Measurements from ENCODE around the gene TRIM9.

The TRIM9 gene

DNA sequence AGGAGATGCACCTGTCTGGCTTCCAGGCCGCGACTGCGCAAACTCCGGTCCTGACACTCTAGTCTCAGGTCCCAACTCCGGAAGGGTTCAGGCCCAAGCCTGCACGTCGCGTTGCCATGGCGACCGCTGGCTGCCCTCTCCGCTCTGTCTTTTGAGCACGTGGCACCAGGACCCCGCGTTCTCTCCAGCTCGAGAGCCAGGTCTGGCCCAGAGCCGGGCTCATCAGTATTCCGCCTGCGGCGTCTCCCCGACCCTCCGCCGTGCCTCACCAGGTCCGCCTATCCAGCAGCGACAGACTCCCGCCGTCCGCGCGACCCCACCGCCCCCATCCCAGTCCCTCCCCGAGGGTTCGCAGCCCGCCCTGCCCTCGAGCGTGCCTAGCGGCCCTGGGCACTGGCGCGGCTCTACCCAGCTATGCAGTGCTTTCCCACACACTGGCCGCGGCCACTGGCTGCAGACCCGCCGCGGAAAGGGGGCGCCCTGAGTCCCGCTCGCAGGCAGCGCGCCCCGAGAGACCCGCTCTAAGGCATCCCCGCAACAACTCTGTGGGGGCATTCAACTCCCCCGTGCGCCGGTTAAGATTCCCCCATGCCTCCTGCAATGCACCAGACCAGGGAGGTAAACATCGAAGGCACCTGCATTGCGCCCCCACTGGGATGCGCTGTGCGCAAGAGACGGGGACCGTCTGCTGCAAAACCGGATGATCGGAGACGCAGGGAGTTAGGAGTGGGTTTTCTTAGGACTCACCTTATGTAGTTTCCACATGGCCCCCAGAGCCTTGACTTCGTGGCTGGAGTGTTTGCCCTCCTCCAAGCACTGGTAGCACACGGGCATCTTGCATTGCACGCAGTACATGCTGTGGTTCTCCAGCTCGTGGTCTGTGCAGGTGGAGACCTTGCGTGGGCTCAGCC, 1.3 kb downstream of the TRIM9 start:
- Histone ChIP-seq H3K4me3 (ENCODE audit: low read length) (peak overlapping the region; percentile 80), H3K9me3 (ENCODE audit: insufficient read depth, low read length) (no peaks in the 10 kb centered on the region), H3K4me1 (ENCODE audit: low read length) (peaks cover 14% of the 10 kb centered on the region), H3K9ac (ENCODE audit: low read length) (no peak overlapping the region), H3K36me3 (replicated peaks; ENCODE audit: low read depth, low read length) (no peaks in the 10 kb centered on the region), H4K20me1 (ENCODE audit: insufficient read depth, low read length) (no peaks in the 10 kb centered on the region), H3K4me2 (ENCODE audit: low read length) (peak overlapping the region; percentile 88), H3K27me3 (ENCODE audit: low read depth, low read length) (peaks cover 9% of the 10 kb centered on the region; the same call in 1 of the 2 replicates), H3K27ac (ENCODE audit: low read length) (no peak overlapping the region), H2AFZ (ENCODE audit: low read depth, low read length) (peak overlapping the region; percentile 72), H3K79me2 (ENCODE audit: low read length) (no peaks in the 10 kb centered on the region)
- TF ChIP-seq, protein P1, sequence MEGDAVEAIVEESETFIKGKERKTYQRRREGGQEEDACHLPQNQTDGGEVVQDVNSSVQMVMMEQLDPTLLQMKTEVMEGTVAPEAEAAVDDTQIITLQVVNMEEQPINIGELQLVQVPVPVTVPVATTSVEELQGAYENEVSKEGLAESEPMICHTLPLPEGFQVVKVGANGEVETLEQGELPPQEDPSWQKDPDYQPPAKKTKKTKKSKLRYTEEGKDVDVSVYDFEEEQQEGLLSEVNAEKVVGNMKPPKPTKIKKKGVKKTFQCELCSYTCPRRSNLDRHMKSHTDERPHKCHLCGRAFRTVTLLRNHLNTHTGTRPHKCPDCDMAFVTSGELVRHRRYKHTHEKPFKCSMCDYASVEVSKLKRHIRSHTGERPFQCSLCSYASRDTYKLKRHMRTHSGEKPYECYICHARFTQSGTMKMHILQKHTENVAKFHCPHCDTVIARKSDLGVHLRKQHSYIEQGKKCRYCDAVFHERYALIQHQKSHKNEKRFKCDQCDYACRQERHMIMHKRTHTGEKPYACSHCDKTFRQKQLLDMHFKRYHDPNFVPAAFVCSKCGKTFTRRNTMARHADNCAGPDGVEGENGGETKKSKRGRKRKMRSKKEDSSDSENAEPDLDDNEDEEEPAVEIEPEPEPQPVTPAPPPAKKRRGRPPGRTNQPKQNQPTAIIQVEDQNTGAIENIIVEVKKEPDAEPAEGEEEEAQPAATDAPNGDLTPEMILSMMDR (IDR thresholded peaks at IDR 0.05; ENCODE audit: low read depth, low read length): peak; percentile 28
- TF ChIP-seq EZH2phosphoT487 (IDR thresholded peaks at IDR 0.05; ENCODE audit: low read depth): no peak

DNA sequence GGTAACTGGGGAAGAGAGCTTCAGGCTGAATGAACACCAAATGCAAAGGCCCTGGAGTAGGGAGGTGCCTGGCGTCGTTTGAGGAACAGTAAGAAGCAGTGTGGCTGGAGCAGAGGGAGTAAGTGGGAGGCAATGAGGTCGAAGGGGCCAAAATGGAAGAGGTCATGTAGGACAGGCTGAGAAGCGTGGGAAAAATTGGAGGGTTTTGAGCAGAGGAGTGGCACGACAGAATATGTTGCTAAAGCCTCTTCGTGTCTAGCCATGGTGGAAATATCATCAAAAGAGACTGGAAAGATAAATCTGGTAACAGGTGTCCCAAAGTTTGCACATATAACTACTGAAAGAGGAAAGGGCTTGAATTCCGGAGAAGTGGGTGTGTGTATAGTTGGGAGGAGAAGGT, 1.9 kb downstream of the TRIM9 start:
- Histone ChIP-seq H3K4me2 (ENCODE audit: low read length) (no peak overlapping the region), H3K27me3 (ENCODE audit: low read depth, low read length) (peaks cover 9% of the 10 kb centered on the region; the same call in 1 of the 2 replicates), H3K4me3 (ENCODE audit: low read length) (no peak overlapping the region), H3K4me1 (ENCODE audit: low read length) (peaks cover 14% of the 10 kb centered on the region), H3K79me2 (ENCODE audit: low read length) (no peaks in the 10 kb centered on the region), H3K27ac (ENCODE audit: low read length) (no peak overlapping the region), H3K36me3 (replicated peaks; ENCODE audit: low read depth, low read length) (no peaks in the 10 kb centered on the region), H4K20me1 (ENCODE audit: insufficient read depth, low read length) (no peaks in the 10 kb centered on the region), H3K9ac (ENCODE audit: low read length) (no peak overlapping the region), H3K9me3 (ENCODE audit: insufficient read depth, low read length) (no peaks in the 10 kb centered on the region), H2AFZ (ENCODE audit: low read depth, low read length) (no peak overlapping the region)
- TF ChIP-seq, protein P1 (IDR thresholded peaks at IDR 0.05; ENCODE audit: low read depth, low read length): no peak
- TF ChIP-seq EZH2phosphoT487 (IDR thresholded peaks at IDR 0.05; ENCODE audit: low read depth): no peak

DNA sequence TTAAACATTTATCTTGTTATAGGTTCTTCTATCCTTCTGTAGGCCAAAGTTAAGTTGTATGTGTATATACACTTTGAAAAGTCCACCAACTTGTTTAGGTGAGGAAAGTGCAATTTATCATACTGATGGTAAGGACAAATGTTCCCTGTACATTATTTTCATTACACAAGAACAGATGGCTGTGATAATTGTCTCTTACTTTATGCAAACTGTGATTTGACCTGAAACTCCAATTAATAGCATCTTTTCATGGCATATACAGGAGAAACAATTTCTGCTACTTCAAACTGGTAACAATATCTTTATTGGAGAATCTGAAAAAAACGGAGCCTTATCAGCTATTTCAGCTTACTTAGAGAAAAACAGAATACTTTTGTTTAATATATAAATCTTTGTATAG, 5.6 kb downstream of the TRIM9 start:
- Histone ChIP-seq H3K9ac (ENCODE audit: low read length) (no peak overlapping the region), H3K4me1 (ENCODE audit: low read length) (peaks cover 19% of the 10 kb centered on the region), H3K4me3 (ENCODE audit: low read length) (no peak overlapping the region), H2AFZ (ENCODE audit: low read depth, low read length) (no peak overlapping the region), H4K20me1 (ENCODE audit: insufficient read depth, low read length) (no peaks in the 10 kb centered on the region), H3K79me2 (ENCODE audit: low read length) (no peaks in the 10 kb centered on the region), H3K27ac (ENCODE audit: low read length) (no peak overlapping the region), H3K4me2 (ENCODE audit: low read length) (no peak overlapping the region), H3K36me3 (replicated peaks; ENCODE audit: low read depth, low read length) (no peaks in the 10 kb centered on the region), H3K27me3 (ENCODE audit: low read depth, low read length) (no peaks in the 10 kb centered on the region), H3K9me3 (ENCODE audit: insufficient read depth, low read length) (no peaks in the 10 kb centered on the region)
- TF ChIP-seq, protein P1 (IDR thresholded peaks at IDR 0.05; ENCODE audit: low read depth, low read length): no peak
- TF ChIP-seq EZH2phosphoT487 (IDR thresholded peaks at IDR 0.05; ENCODE audit: low read depth): no peak

DNA sequence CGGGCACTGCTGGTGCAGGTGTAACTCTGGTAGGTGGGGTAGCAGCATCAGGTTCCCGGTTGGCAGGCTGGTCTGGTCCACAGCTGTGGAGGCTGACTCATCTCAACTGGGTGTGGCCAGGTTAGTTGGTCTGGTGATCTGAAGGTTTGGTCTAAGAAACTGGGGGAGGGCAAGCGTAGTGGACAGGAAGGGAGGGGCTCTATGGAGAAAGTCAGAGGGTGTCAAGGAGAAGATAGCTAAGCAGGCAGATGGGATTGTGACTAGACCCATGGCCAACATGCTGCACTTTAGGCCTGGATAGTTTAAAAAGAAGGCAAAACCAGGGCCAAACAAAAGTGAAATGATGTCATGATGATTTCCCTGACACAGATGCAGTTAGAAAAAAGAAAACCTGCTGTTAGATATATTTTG, 7.9 kb downstream of the TRIM9 start:
- H3K27ac ChIP-seq (ENCODE audit: low read length): no peak overlapping the region
- no peaks in the 10 kb centered on the region for H3K36me3 ChIP-seq (replicated peaks; ENCODE audit: low read depth, low read length)
- no peaks in the 10 kb centered on the region for H3K27me3 ChIP-seq (ENCODE audit: low read depth, low read length)
- H3K9ac ChIP-seq (ENCODE audit: low read length): no peak overlapping the region
- no peaks in the 10 kb centered on the region for H4K20me1 ChIP-seq (ENCODE audit: insufficient read depth, low read length)
- peak overlapping the region; percentile 28 for H3K4me2 ChIP-seq (ENCODE audit: low read length)
- no peaks in the 10 kb centered on the region for H3K79me2 ChIP-seq (ENCODE audit: low read length)
- no peaks in the 10 kb centered on the region for H3K9me3 ChIP-seq (ENCODE audit: insufficient read depth, low read length)
- peaks cover 16% of the 10 kb centered on the region for H3K4me1 ChIP-seq (ENCODE audit: low read length)
- TF ChIP-seq, protein P1 (IDR thresholded peaks at IDR 0.05; ENCODE audit: low read depth, low read length): no peak
- TF ChIP-seq EZH2phosphoT487 (IDR thresholded peaks at IDR 0.05; ENCODE audit: low read depth): no peak
- H3K4me3 ChIP-seq (ENCODE audit: low read length): peak overlapping the region; percentile 36
- H2AFZ ChIP-seq (ENCODE audit: low read depth, low read length): no peak overlapping the region; the same call in 1 of the 2 replicates

All from OCI-LY3 (cell line).